Astrocyte (in vitro differentiated cells and primary cell): ENCODE results near the gene IKZF2.

Experiments
- CTCF ChIP-seq: IDR thresholded peaks from 2 replicates; pipeline ENCODE4 v1.5.1; 2011; ENCODE audit warnings: low read depth, mild to moderate bottlenecking, inconsistent platforms, low read length, moderate library complexity; ENCODE audit not compliant: insufficient read depth
- EZH2 ChIP-seq: IDR thresholded peaks from 2 replicates; pipeline ENCODE4 v1.6.1; 2012; ENCODE audit warnings: mild to moderate bottlenecking, low read length, inconsistent platforms; ENCODE audit not compliant: insufficient read depth

DNA sequence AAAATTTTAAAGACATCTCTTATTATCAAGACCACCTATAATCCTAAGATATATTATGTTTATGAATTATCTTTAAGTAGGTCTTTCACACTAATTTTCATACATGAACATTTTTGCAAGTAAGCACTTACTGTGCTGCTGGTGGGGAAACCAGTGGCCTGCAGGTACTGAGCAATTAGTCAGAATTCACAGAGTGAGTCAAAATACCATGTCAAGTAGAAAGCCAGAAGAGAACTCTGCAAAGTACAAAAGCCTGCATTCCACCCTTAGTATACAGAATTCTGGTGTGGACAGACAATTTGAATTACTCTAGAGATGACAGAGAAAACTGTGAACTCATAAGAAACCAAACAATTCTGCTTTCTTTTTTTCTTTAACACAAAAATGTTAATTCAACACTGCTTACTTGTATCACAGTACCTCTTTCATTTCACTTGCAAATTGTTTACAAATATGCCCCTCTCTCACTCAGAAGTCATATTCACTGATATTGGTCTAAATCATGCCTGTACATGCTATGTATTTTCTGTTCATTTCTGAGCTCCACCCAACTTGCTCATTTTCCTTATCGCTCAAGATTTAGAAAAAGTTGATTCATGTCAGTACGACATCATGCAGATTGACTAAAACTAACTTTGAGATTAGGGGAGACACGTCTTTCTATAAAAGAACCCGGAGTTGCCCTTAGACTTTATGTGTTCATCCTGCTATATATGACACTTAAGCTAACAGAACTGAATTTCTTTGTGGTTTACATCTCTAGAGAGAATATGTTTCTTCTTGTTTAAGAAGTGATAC, 182.9 kb downstream of the IKZF2 start:
- TF ChIP-seq CTCF = no peak
- TF ChIP-seq EZH2 = no peak
